Measurements from ENCODE around the gene TBC1D3B. TPM values are rescaled to one million over a fixed set of nuclear protein-coding genes. Genes with fewer than 3 reads are reported as not detected.

TBC1D3B gene
- total and polyA plus RNA-seq, 10 of the 15 experiments (the other 5 are each of a cell fraction or from before 2014, with no cell fraction given): 0.67 to 8.5 (median 1.7) TPM; not detected in 2

GRCh38 chr17:36188891-36189306 is 12.5 kb upstream of the TBC1D3B start (continued):
- no peak for TF ChIP-seq JUND (IDR thresholded peaks at IDR 0.05; ENCODE audit: low read depth, low read length)
- TF ChIP-seq ZNF384 (IDR thresholded peaks at IDR 0.05; ENCODE audit: borderline replicate concordance, low read depth, low read length): no peak
- no peak for TF ChIP-seq HSF1 (IDR thresholded peaks at IDR 0.05; ENCODE audit: low read depth, low read length)
- no peak for TF ChIP-seq PBX3 (IDR thresholded peaks at IDR 0.05; ENCODE audit: insufficient replicate concordance, low read depth, low read length)
- TF ChIP-seq TAF1 (IDR thresholded peaks at IDR 0.05; ENCODE audit: borderline replicate concordance, low read depth, low read length): no peak
- TF ChIP-seq USF2 (IDR thresholded peaks at IDR 0.05; ENCODE audit: borderline replicate concordance, low read depth, low read length): no peak
- TF ChIP-seq BACH1 (IDR thresholded peaks at IDR 0.05; ENCODE audit: borderline replicate concordance): no peak
- no peak for TF ChIP-seq TCF7 (IDR thresholded peaks at IDR 0.05; ENCODE audit: borderline replicate concordance)
- no peak for TF ChIP-seq ZSCAN29 (IDR thresholded peaks at IDR 0.05)
- peak; percentile 60 for TF ChIP-seq GABPA (IDR thresholded peaks at IDR 0.05; ENCODE audit: low read depth)
- TF ChIP-seq SPI1 (IDR thresholded peaks at IDR 0.05; ENCODE audit: borderline replicate concordance, insufficient read depth, low read depth, low read length): peak; percentile 67; the same call in 1 of the 2 replicates
- TF ChIP-seq FOXK2 (IDR thresholded peaks at IDR 0.05): no peak
- TF ChIP-seq GATAD2B (conservative IDR thresholded peaks at IDR 0.05; ENCODE audit: low read depth): no peak
- no peak for TF ChIP-seq EZH2 (IDR thresholded peaks at IDR 0.05; ENCODE audit: borderline replicate concordance, control insufficient read depth, low read depth, low read length)
- TF ChIP-seq YBX1 (IDR thresholded peaks at IDR 0.05): no peak
- no peak for TF ChIP-seq SUPT20H (IDR thresholded peaks at IDR 0.05; ENCODE audit: borderline replicate concordance, control insufficient read depth, low read depth, low read length)
- no peak for TF ChIP-seq E2F4 (IDR thresholded peaks at IDR 0.05; ENCODE audit: low read depth, low read length)
- TF ChIP-seq STAT1 (conservative IDR thresholded peaks at IDR 0.05): no peak
- no peak for TF ChIP-seq ZNF592 (IDR thresholded peaks at IDR 0.05)
- TF ChIP-seq SRF (IDR thresholded peaks at IDR 0.05; ENCODE audit: low read depth in 2 of 2, low read length in 2 of 2): no peak
- TF ChIP-seq IKZF2 (IDR thresholded peaks at IDR 0.05): peak in 1 of 2 experiments; percentile 16; a peak in 1 of 4 replicates
- TF ChIP-seq CHD4 (IDR thresholded peaks at IDR 0.05): no peak
- TF ChIP-seq CREM (IDR thresholded peaks at IDR 0.05; ENCODE audit: low read depth): no peak
- no peak for TF ChIP-seq DPF2 (IDR thresholded peaks at IDR 0.05)
